Naive thymus-derived CD8-positive, alpha-beta T cell (primary cell): Measurements from ENCODE around the gene SERINC4. TPM values are rescaled to one million over a fixed set of nuclear protein-coding genes. Genes with fewer than 3 reads are reported as not detected.
A peak's percentile ranks its signal among the peaks of the same experiment; 100 is the strongest.
"Not testable (repeated sequence)": the region's sequence is repeated elsewhere in the genome, so short reads cannot be mapped to it uniquely, and the experiment has no call there.

Experiments
- ATAC-seq, 2 donors: fragments of 150-1000 bp; cut with Tn5 transposase in 1 of 2; sonication (Bioruptor Pico), chemical (Tn5 transposase) in 1 of 2; 1 replicate in 1 of 2; 2 replicates in 1 of 2; pipeline ENCODE4 v1.10.0; 2021; ENCODE audit warnings: mild to moderate bottlenecking in 2 of 2, moderate library complexity in 2 of 2
- POLR2A ChIA-PET: fragments of 350-600 bp; sonication (Branson Sonifier 250); formaldehyde crosslinking; loops from one replicate; lab custom pipeline; 2021; ENCODE audit warnings: antibody characterized with exemption; lab: Charles Lee
- DNase-seq, 10 donors: peaks; one replicate each; pipeline versions ENCODE4 v3.0.0 to v3.0.0-alpha.2; 2020 to 2022
- H3K27ac Mint-ChIP-seq, 10 donors: one replicate each; pipeline ENCODE4 v1.8.0; 2020 to 2022; ENCODE audit warnings: mild to moderate bottlenecking in 10 of 10, mixed read lengths in 10 of 10, moderate library complexity in 4 of 10, inconsistent platforms in 1 of 10
- H3K27me3 Mint-ChIP-seq, 5 donors: one replicate each; pipeline ENCODE4 v1.8.0; 2021 to 2022; ENCODE audit warnings: mixed read lengths in 5 of 5
- H3K36me3 Mint-ChIP-seq, 3 donors: one replicate each; pipeline ENCODE4 v1.8.0; 2020 to 2022; ENCODE audit warnings: mixed read lengths in 3 of 3, mild to moderate bottlenecking in 2 of 3, inconsistent platforms in 1 of 3
- H3K4me1 Mint-ChIP-seq, 4 donors: one replicate each; pipeline ENCODE4 v1.8.0; 2021 to 2022; ENCODE audit warnings: mixed read lengths in 4 of 4
- H3K4me3 Mint-ChIP-seq, 10 donors: one replicate each; pipeline ENCODE4 v1.8.0; 2020 to 2022; ENCODE audit warnings: mild to moderate bottlenecking in 10 of 10, mixed read lengths in 10 of 10, moderate library complexity in 6 of 10, inconsistent platforms in 1 of 10
- H3K9me3 Mint-ChIP-seq, 9 donors: one replicate each; pipeline ENCODE4 v1.8.0; 2020 to 2022; ENCODE audit warnings: mixed read lengths in 9 of 9, mild to moderate bottlenecking in 3 of 9, inconsistent platforms in 1 of 9, moderate library complexity in 1 of 9
- polyA plus RNA-seq, 3 donors: library from polyadenylated mRNA; unstranded; fragments of 300-500 nt; fragmentation: Illumina TruSeq; gene quantifications; one replicate each; pipeline ENCODE4 v1.2.3, GENCODE V29; 2021
- total RNA-seq, 8 experiments: library from RNA in 2 of 8; stranded (reverse) in 2 of 8; gene quantifications; one replicate each; pipeline ENCODE4 v1.2.3 and lab custom pipeline; 2021 to 2026

Gene SERINC4
- under 1 TPM; 0.23 to 0.27 TPM for total RNA-seq
- 1 to 10 TPM; 2.1 to 4.2 (median 3.5) TPM for polyA plus RNA-seq
- 0.07 to 0.98 (median 0.29) reads per million in 6 experiments for total RNA-seq (lab: John Stamatoyannopoulos, UW)

- ATAC-seq (no peak), DNase-seq (peak in 1 of 10 donors; percentile 59)
- H3K9me3 Mint-ChIP-seq, result no peaks in the 10 kb centered on the region
- H3K27me3 Mint-ChIP-seq, result no peaks in the 10 kb centered on the region
- peaks cover 12 to 80% (median 15%) of the 10 kb centered on the region in 3 donors for H3K36me3 Mint-ChIP-seq
- H3K4me1 Mint-ChIP-seq, result peaks cover 22 to 61% (median 50%) of the 10 kb centered on the region in 4 donors
- peak within 1 kb of the TSS; percentile 97 to 100 (median 100) for H3K4me3 Mint-ChIP-seq
- POLR2A ChIA-PET, result interaction anchor here (0.5 to 2.9 kb wide), 11 partner anchors 8 to 1527 kb away, joined by 3 to 42 read pairs (median 5); partner anchors contain the start of genes ELL3, GANC, MFAP1 and PDIA3
- peak within 1 kb of the TSS; percentile 98 to 100 (median 100) for H3K27ac Mint-ChIP-seq
Measured at GRCh38 chr15:43799945-43800285, at the start of gene SERINC4. TSS of gene SERINC4 (minus strand) at chr15:43800220. CDS start at chr15:43799986, 234 bp downstream.

GRCh38 chr15:43845421-43845820 is 45.4 kb upstream of the SERINC4 start:
- H3K4me1 Mint-ChIP-seq, result no peaks in the 10 kb centered on the region
- POLR2A ChIA-PET, result no interaction called here
- no peak overlapping the region for H3K27ac Mint-ChIP-seq
- no peaks in the 10 kb centered on the region for H3K9me3 Mint-ChIP-seq
- no peak overlapping the region for H3K4me3 Mint-ChIP-seq
- H3K36me3 Mint-ChIP-seq, result peaks cover 0 to 71% (median 10%) of the 10 kb centered on the region in 3 donors
- ATAC-seq, result no peak
- DNase-seq, result no peak
- H3K27me3 Mint-ChIP-seq, result no peaks in the 10 kb centered on the region

- POLR2A ChIA-PET, result interaction anchor here (0.7 kb wide), 1 partner anchor 36 kb away, joined by 6 read pairs; no protein-coding TSS in a partner anchor
- not testable (repeated sequence) for H3K27me3 Mint-ChIP-seq, DNase-seq, ATAC-seq, H3K9me3 Mint-ChIP-seq, H3K4me3 Mint-ChIP-seq
- Mint-ChIP-seq H3K27ac (peak overlapping the region in 4 of 10 donors; percentile 15 to 85 (median 49)), H3K4me1 (peaks cover 12 to 35% (median 20%) of the 10 kb centered on the region in 4 donors), H3K36me3 (peaks cover 0 to 44% (median 10%) of the 10 kb centered on the region in 3 donors)
Measured at GRCh38 chr15:43832485-43832884, 32.5 kb upstream of the SERINC4 start.

- H3K27me3 Mint-ChIP-seq, DNase-seq, H3K4me3 Mint-ChIP-seq, H3K9me3 Mint-ChIP-seq, POLR2A ChIA-PET, ATAC-seq: not testable (repeated sequence)
- peaks cover 0 to 40% (median 10%) of the 10 kb centered on the region in 3 donors for H3K36me3 Mint-ChIP-seq
- H3K27ac Mint-ChIP-seq, result peak overlapping the region in 8 of 10 donors; percentile 4 to 85 (median 51)
- H3K4me1 Mint-ChIP-seq, result peaks cover 14 to 43% (median 29%) of the 10 kb centered on the region in 4 donors
Measured at GRCh38 chr15:43831519-43832052, 31.6 kb upstream of the SERINC4 start.

- POLR2A ChIA-PET, DNase-seq, H3K4me3 Mint-ChIP-seq, H3K27me3 Mint-ChIP-seq, H3K9me3 Mint-ChIP-seq, ATAC-seq: not testable (repeated sequence)
- H3K36me3 Mint-ChIP-seq, result peaks cover 0 to 32% (median 5%) of the 10 kb centered on the region in 3 donors
- H3K27ac Mint-ChIP-seq, result peak overlapping the region in 2 of 10 donors; percentile 28 to 58
- H3K4me1 Mint-ChIP-seq, result peaks cover 14 to 51% (median 36%) of the 10 kb centered on the region in 4 donors
Measured at GRCh38 chr15:43830691-43831275, 30.8 kb upstream of the SERINC4 start.

GRCh38 chr15:43829951-43830540 is 30.0 kb upstream of the SERINC4 start:
- H3K27me3 Mint-ChIP-seq, H3K9me3 Mint-ChIP-seq, H3K4me3 Mint-ChIP-seq, POLR2A ChIA-PET, ATAC-seq, DNase-seq: not testable (repeated sequence)
- Mint-ChIP-seq H3K4me1 (peaks cover 14 to 52% (median 36%) of the 10 kb centered on the region in 4 donors), H3K36me3 (peaks cover 0 to 25% (median 5%) of the 10 kb centered on the region in 3 donors), H3K27ac (peak overlapping the region in 3 of 10 donors; percentile 48 to 71 (median 70))

- Mint-ChIP-seq H3K9me3 (no peaks in the 10 kb centered on the region), H3K4me3 (peak overlapping the region; percentile 82 to 97 (median 89)), H3K4me1 (peaks cover 21 to 66% (median 47%) of the 10 kb centered on the region in 4 donors), H3K36me3 (peaks cover 0 to 15% (median 2%) of the 10 kb centered on the region in 3 donors), H3K27ac (peak overlapping the region; percentile 86 to 95 (median 90)), H3K27me3 (no peaks in the 10 kb centered on the region)
- ATAC-seq (no peak), DNase-seq (no peak)
- POLR2A ChIA-PET, result no interaction called here
Measured at GRCh38 chr15:43828061-43828657, 28.1 kb upstream of the SERINC4 start.

GRCh38 chr15:43826508-43827341 is 26.7 kb upstream of the SERINC4 start, which contains the start of gene WDR76:
TSS of gene WDR76 (plus strand) at chr15:43827002. CDS start at chr15:43827033, 31 bp downstream.
- POLR2A ChIA-PET, result no interaction called here
- Mint-ChIP-seq H3K4me3 (peak within 1 kb of the TSS; percentile 82 to 97 (median 89)), H3K9me3 (no peaks in the 10 kb centered on the region), H3K27me3 (no peaks in the 10 kb centered on the region), H3K4me1 (peaks cover 22 to 69% (median 50%) of the 10 kb centered on the region in 4 donors), H3K27ac (peak within 1 kb of the TSS; percentile 86 to 95 (median 90)), H3K36me3 (peaks cover 0 to 15% (median 2%) of the 10 kb centered on the region in 3 donors)
- DNase-seq (peak; percentile 13 to 75 (median 52)), ATAC-seq (peak; percentile 43 to 62)

GRCh38 chr15:43826029-43826507 is 26.0 kb upstream of the SERINC4 start:
- peak overlapping the region; percentile 82 to 97 (median 89) for H3K4me3 Mint-ChIP-seq
- peaks cover 0 to 17% (median 2%) of the 10 kb centered on the region in 3 donors for H3K36me3 Mint-ChIP-seq
- no peak for ATAC-seq
- H3K27me3 Mint-ChIP-seq, result no peaks in the 10 kb centered on the region
- peaks cover 21 to 71% (median 55%) of the 10 kb centered on the region in 4 donors for H3K4me1 Mint-ChIP-seq
- DNase-seq, result no peak
- H3K9me3 Mint-ChIP-seq, result no peaks in the 10 kb centered on the region
- POLR2A ChIA-PET, result interaction anchor here (0.5 to 4.5 kb wide), 2 partner anchors 10 to 26 kb away, joined by 3 to 42 read pairs; partner anchors contain the start of genes HYPK and SERINC4
- H3K27ac Mint-ChIP-seq, result peak overlapping the region; percentile 86 to 95 (median 90)

GRCh38 chr15:43825305-43825704 is 25.3 kb upstream of the SERINC4 start:
- POLR2A ChIA-PET, result interaction anchor here (0.6 to 4.5 kb wide), 9 partner anchors 18 to 806 kb away, joined by 3 to 42 read pairs (median 6); partner anchors contain the start of genes ELL3, HYPK, PDIA3 and SERF2
- not testable (repeated sequence) for DNase-seq, H3K9me3 Mint-ChIP-seq, H3K27me3 Mint-ChIP-seq, ATAC-seq
- Mint-ChIP-seq H3K36me3 (peaks cover 0 to 20% (median 2%) of the 10 kb centered on the region in 3 donors), H3K4me3 (peak overlapping the region in 8 of 10 donors; percentile 24 to 97 (median 90)), H3K4me1 (peaks cover 21 to 76% (median 59%) of the 10 kb centered on the region in 4 donors), H3K27ac (peak overlapping the region in 3 of 10 donors; percentile 41 to 89 (median 58))
